PFSK-1 (cell line): Measurements from ENCODE around the gene ARF1.

Source experiments
- FOXP2 ChIP-seq: optimal IDR thresholded peaks from 2 replicates; pipeline ENCODE3; 2011; ENCODE audit warnings: borderline replicate concordance, control low read depth, inconsistent platforms; ENCODE audit not compliant: insufficient read depth; ENCODE audit errors: extremely low read length, extremely low read depth
- POLR2AphosphoS5 ChIP-seq: IDR thresholded peaks from 2 replicates; pipeline ENCODE4 v1.6.1; 2012; ENCODE audit warnings: low read depth, mild to moderate bottlenecking, control low read depth, low read length, moderate library complexity
- REST ChIP-seq, 2 experiments: IDR thresholded peaks; 2 replicates each; pipeline versions ENCODE4 v1.6.1 to v1.8.0; 2011 to 2012; ENCODE audit warnings: low read depth in 2 of 2, low read length in 2 of 2, control low read depth in 1 of 2, inconsistent platforms in 1 of 2, mild to moderate bottlenecking in 1 of 2, moderate library complexity in 1 of 2; ENCODE audit not compliant: insufficient read depth in 1 of 2
- SIN3A ChIP-seq: IDR thresholded peaks from 2 replicates; pipeline ENCODE4 v1.6.1; 2012; ENCODE audit warnings: mild to moderate bottlenecking, low read length, moderate library complexity, borderline replicate concordance; ENCODE audit not compliant: insufficient read depth
- TAF1 ChIP-seq: IDR thresholded peaks from 2 replicates; pipeline ENCODE4 v1.6.1; 2012; ENCODE audit warnings: low read length, control low read depth, borderline replicate concordance; ENCODE audit not compliant: insufficient read depth

DNA sequence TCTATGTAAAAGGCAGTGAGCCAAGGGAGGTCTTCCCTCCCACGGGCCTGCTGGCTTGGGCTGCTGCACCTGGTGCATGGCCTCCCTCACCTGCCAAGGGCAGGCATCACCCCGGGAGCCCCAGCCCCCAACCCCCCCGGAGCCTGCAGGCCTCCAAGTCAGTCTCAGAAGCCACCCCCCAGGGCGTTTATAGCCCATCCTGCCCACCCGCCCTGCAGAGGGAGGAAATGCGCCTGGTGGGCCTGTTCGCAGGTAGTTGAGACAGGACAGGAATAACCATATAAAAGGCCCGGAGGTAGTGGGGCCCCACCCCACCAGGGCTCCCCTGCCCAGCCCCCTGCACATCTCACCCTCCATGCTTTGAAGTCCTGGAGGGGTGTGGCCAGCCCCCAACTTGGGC lies 18.2 kb upstream of the ARF1 start:
- TF ChIP-seq TAF1: no peak
- TF ChIP-seq POLR2AphosphoS5: no peak
- TF ChIP-seq REST (IDR thresholded peaks at IDR 0.05; ENCODE audit: insufficient read depth in 1 of 2, low read depth in 2 of 2, low read length in 2 of 2): no peak
- no peak for TF ChIP-seq SIN3A
- no peak for TF ChIP-seq FOXP2
